DND-41 (cell line): ENCODE measurements around the gene STAB2.

Source experiments
- CTCF ChIP-seq: IDR thresholded peaks from 2 replicates; pipeline ENCODE4 v1.5.1; 2012; ENCODE audit warnings: borderline replicate concordance, low read length, moderate library complexity, mild to moderate bottlenecking; ENCODE audit not compliant: poor library complexity, severe bottlenecking; ENCODE audit errors: extremely low read depth
- EZH2 ChIP-seq: IDR thresholded peaks from 3 replicates; pipeline ENCODE4 v1.6.1; 2012; ENCODE audit warnings: borderline replicate concordance, low read depth, mild to moderate bottlenecking, moderate library complexity, low read length, inconsistent platforms; ENCODE audit not compliant: severe bottlenecking

GRCh38 chr12:103755425-103755824 is 168.4 kb downstream of the STAB2 start:
- TF ChIP-seq CTCF (no peak), EZH2 (no peak)
